ENCODE measurements around the gene KCNH6. TPM values are rescaled to one million over a fixed set of nuclear protein-coding genes. Genes with fewer than 3 reads are reported as not detected.

KCNH6 gene
- total RNA-seq, 1 experiment from 2014 or later = 1.6 TPM

DNA sequence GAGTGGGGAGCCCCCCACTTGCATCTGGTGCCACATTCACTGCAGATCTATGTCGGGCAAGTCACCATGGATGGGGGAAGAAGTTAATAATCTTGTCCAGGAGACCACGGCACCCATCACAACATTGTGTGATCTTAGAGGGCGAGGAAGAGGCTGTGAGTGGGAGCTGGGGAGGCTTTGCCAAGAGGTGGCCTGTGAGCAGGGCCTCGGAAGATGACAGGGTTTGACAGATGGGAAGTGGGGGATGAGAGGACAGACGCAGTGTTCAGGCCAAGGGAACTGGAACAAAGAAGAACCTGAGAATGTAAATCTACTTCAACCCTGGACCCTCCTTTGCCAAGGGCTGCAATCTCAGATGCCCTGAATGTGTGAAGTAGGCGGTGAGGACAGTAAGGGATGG, 33.9 kb upstream of the KCNH6 start:
- Mint-ChIP-seq H3K4me1 (peaks cover 2 to 6% of the 10 kb centered on the region in 2 experiments; a peak in 3 of 4 replicates), H3K27me3 (ENCODE audit: low read depth) (no peaks in the 10 kb centered on the region; the same call in 1 of the 2 replicates), H3K27ac (peak overlapping the region in 1 of 3 experiments; percentile 84; a peak in 2 of 7 replicates), H3K4me3 (no peak overlapping the region), H3K9me3 (no peaks in the 10 kb centered on the region), H3K36me3 (ENCODE audit: insufficient read depth in 1 of 3, low read depth in 3 of 3) (no peaks in the 10 kb centered on the region; a peak in 1 of 7 replicates)
- H3K18ac ChIP-seq (ENCODE audit: insufficient read length, low read depth, low read length) = no peak overlapping the region
- H4K91ac ChIP-seq (ENCODE audit: insufficient read length, low read depth, low read length) = no peak overlapping the region
- H4K8ac ChIP-seq (replicated peaks; ENCODE audit: insufficient read length, low read depth, low read length) = no peak overlapping the region
- no peak overlapping the region for H3K9ac ChIP-seq (ENCODE audit: extremely low read depth, insufficient read length, low read length)
- H2BK12ac ChIP-seq (ENCODE audit: insufficient read length, low read depth, low read length) = no peak overlapping the region
- no peak overlapping the region for H2AFZ ChIP-seq (ENCODE audit: low read length)
- no peak overlapping the region for H3K27ac ChIP-seq (ENCODE audit: insufficient read length, low read depth, low read length)
- H3K14ac ChIP-seq (ENCODE audit: insufficient read depth, low read length) = no peak overlapping the region
- no peaks in the 10 kb centered on the region for H3K27me3 ChIP-seq (ENCODE audit: insufficient read depth, low read length)
- H4K5ac ChIP-seq (ENCODE audit: insufficient read length, low read depth, low read length) = no peak overlapping the region
- no peaks in the 10 kb centered on the region for H3K79me2 ChIP-seq (ENCODE audit: insufficient read depth, low read length)
- H3K56ac ChIP-seq (ENCODE audit: insufficient read length, low read depth, low read length) = no peak overlapping the region
- no peaks in the 10 kb centered on the region for H3K23me2 ChIP-seq (ENCODE audit: insufficient read length, low read depth, low read length, poor library complexity, severe bottlenecking)
- TF ChIP-seq, protein P1, sequence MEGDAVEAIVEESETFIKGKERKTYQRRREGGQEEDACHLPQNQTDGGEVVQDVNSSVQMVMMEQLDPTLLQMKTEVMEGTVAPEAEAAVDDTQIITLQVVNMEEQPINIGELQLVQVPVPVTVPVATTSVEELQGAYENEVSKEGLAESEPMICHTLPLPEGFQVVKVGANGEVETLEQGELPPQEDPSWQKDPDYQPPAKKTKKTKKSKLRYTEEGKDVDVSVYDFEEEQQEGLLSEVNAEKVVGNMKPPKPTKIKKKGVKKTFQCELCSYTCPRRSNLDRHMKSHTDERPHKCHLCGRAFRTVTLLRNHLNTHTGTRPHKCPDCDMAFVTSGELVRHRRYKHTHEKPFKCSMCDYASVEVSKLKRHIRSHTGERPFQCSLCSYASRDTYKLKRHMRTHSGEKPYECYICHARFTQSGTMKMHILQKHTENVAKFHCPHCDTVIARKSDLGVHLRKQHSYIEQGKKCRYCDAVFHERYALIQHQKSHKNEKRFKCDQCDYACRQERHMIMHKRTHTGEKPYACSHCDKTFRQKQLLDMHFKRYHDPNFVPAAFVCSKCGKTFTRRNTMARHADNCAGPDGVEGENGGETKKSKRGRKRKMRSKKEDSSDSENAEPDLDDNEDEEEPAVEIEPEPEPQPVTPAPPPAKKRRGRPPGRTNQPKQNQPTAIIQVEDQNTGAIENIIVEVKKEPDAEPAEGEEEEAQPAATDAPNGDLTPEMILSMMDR (conservative IDR thresholded peaks at IDR 0.05) = no peak
- no peak overlapping the region for H2BK15ac ChIP-seq (ENCODE audit: low read depth, low read length)
- no peak overlapping the region for H2BK120ac ChIP-seq (ENCODE audit: low read depth, low read length, poor library complexity, severe bottlenecking)
- no peaks in the 10 kb centered on the region for H4K20me1 ChIP-seq (ENCODE audit: control insufficient read depth, insufficient read depth, insufficient read length)
- no peak overlapping the region for H2AK5ac ChIP-seq (ENCODE audit: insufficient read length, low read length)
- H3K23ac ChIP-seq (ENCODE audit: insufficient read length, low read depth, low read length) = no peak overlapping the region
- no peak overlapping the region for H2BK5ac ChIP-seq (ENCODE audit: insufficient read length, low read length)
- H3K4ac ChIP-seq (ENCODE audit: low read depth, low read length) = no peak overlapping the region
- no CpG with 5 or more reads among the region's 6 CpGs for WGBS (ENCODE audit: extremely low coverage, insufficient read length, low lambda C conversion rate)
- H3K9me3 ChIP-seq (ENCODE audit: control insufficient read depth, low read depth, low read length) = no peaks in the 10 kb centered on the region
- H3K79me1 ChIP-seq (ENCODE audit: insufficient read depth, low read depth, low read length, poor library complexity, severe bottlenecking) = no peaks in the 10 kb centered on the region
- no peak for DNase-seq
- H3T11ph ChIP-seq (ENCODE audit: low read length) = no peak overlapping the region
- H2BK20ac ChIP-seq (ENCODE audit: low read depth, low read length, poor library complexity, severe bottlenecking) = no peak overlapping the region
- H3K4me2 ChIP-seq (ENCODE audit: insufficient read depth, insufficient read length, low read length) = no peak overlapping the region
- H3K4me1 ChIP-seq (ENCODE audit: insufficient read depth, low read length) = no peaks in the 10 kb centered on the region

Measured in H9 (cell line).